ENCODE data around the gene BEND5.

Gene BEND5

DNA sequence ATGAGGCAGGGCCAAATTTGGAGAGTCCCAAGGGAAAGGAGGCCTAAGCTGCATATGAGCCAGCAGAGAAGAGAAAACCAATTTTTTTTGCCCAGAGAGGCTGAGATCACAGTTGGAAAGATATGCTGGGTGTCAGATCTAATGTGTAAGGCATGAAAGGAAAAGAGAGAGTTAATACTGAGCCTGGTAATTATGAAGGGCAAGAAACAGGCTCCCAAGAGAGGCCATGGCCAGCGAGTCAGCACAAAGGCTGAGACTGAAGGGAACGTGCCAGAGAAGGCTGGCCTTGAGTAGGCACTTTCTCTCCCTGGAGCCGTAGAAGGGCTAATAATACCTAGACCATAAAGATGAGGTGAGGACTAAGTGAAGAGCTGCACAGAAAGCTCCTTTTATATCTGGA is 31.8 kb upstream of the BEND5 start:
- TF ChIP-seq MYC (IDR thresholded peaks at IDR 0.05; ENCODE audit: low read depth, low read length) = no peak
- no peak for TF ChIP-seq CTCF (IDR thresholded peaks at IDR 0.05; ENCODE audit: low read depth, low read length)
- TF ChIP-seq POLR2A (IDR thresholded peaks at IDR 0.05; ENCODE audit: extremely low read depth, insufficient read length) = no peak
- TF ChIP-seq, protein P1, sequence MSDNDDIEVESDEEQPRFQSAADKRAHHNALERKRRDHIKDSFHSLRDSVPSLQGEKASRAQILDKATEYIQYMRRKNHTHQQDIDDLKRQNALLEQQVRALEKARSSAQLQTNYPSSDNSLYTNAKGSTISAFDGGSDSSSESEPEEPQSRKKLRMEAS (IDR thresholded peaks at IDR 0.05; ENCODE audit: low read depth, low read length) = no peak
- H3K4me3 ChIP-seq (ENCODE audit: low read depth, low read length) = no peak overlapping the region
- no peak for DNase-seq (ENCODE audit: low read depth)

- DNase-seq (ENCODE audit: low read depth) = no peak
- TF ChIP-seq, protein P1 (IDR thresholded peaks at IDR 0.05; ENCODE audit: low read depth, low read length) = no peak
- TF ChIP-seq MYC (IDR thresholded peaks at IDR 0.05; ENCODE audit: low read depth, low read length) = no peak
- H3K4me3 ChIP-seq (ENCODE audit: low read depth, low read length) = no peak overlapping the region
Observed at GRCh38 chr1:48807554-48808260, 31.0 kb upstream of the BEND5 start.

DNA sequence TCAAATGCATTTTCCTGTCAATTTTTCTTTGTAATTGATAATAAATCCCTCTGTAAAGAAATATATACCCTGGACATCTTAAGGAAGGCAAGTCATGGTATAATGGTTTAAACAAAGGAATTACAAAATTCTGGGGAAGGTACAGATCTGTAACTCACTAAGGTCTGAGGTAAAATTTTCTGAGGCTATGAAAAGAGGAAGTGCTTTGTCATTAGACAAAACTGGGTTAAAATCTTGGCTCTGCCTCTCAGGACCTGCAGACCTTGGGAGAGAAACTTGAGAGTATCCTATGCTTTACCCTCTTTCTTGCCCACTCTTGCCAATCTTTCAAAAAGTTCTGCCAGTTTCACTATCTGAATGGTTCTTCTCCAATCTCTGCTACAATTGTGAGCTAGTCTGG is 26.8 kb upstream of the BEND5 start:
- no peak overlapping the region for H3K4me3 ChIP-seq (ENCODE audit: low read depth, low read length)
- TF ChIP-seq, protein P1 (IDR thresholded peaks at IDR 0.05; ENCODE audit: low read depth, low read length) = no peak
- TF ChIP-seq MYC (IDR thresholded peaks at IDR 0.05; ENCODE audit: low read depth, low read length) (no peak), CTCF (IDR thresholded peaks at IDR 0.05; ENCODE audit: low read depth, low read length) (no peak), POLR2A (IDR thresholded peaks at IDR 0.05; ENCODE audit: extremely low read depth, insufficient read length) (no peak)
- peak; percentile 22 for DNase-seq (ENCODE audit: low read depth)

DNA sequence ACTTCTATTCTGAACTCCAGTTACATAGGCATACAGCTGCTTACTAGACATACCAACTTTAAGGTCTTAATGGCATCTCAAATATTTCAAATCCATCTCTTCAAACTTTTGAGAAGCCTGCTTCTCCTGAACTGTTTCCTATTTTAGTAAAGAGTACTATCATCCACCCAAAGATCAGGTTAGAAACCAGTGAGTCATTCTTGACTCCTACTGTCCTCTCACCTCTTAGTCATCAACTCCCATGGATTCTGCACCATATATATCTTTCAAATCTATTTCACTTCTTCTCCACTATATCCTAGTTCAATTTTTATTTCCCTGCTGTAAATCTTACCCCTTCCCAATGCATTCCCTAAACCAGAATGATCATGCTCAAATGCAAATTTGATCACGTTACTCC is 18.1 kb upstream of the BEND5 start:
- DNase-seq (ENCODE audit: low read depth) = peak; percentile 37
- no peak overlapping the region for H3K4me3 ChIP-seq (ENCODE audit: low read depth, low read length)
- no peak for TF ChIP-seq POLR2A (IDR thresholded peaks at IDR 0.05; ENCODE audit: extremely low read depth, insufficient read length)
- no peak for TF ChIP-seq CTCF (IDR thresholded peaks at IDR 0.05; ENCODE audit: low read depth, low read length)
- TF ChIP-seq, protein P1 (IDR thresholded peaks at IDR 0.05; ENCODE audit: low read depth, low read length) = no peak
- no peak for TF ChIP-seq MYC (IDR thresholded peaks at IDR 0.05; ENCODE audit: low read depth, low read length)

DNA sequence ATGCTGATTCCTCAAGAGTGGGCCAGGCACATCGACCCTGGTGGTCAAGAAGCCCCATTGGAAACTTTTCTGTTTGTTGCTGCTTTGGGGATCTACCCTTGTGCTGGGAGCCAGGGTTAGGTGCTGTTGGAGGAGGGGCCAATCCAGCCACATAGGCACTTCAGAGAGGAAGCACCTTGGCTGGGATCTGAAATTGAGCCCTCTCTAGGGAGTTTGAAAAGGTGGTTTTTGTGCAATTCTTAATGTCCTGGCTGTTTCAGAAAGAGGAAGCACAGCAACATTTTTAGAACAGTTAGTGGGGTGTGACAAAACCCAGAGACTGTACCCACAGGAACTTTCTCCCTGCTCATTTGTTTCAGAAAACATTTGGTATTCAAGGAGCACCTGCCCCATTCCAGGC is 17.2 kb upstream of the BEND5 start:
- TF ChIP-seq POLR2A (IDR thresholded peaks at IDR 0.05; ENCODE audit: extremely low read depth, insufficient read length) (no peak), MYC (IDR thresholded peaks at IDR 0.05; ENCODE audit: low read depth, low read length) (no peak), CTCF (IDR thresholded peaks at IDR 0.05; ENCODE audit: low read depth, low read length) (no peak)
- TF ChIP-seq, protein P1 (IDR thresholded peaks at IDR 0.05; ENCODE audit: low read depth, low read length) = no peak; the same call in 1 of the 2 replicates
- H3K4me3 ChIP-seq (ENCODE audit: low read depth, low read length) = no peak overlapping the region
- DNase-seq (ENCODE audit: low read depth) = peak; percentile 84

DNA sequence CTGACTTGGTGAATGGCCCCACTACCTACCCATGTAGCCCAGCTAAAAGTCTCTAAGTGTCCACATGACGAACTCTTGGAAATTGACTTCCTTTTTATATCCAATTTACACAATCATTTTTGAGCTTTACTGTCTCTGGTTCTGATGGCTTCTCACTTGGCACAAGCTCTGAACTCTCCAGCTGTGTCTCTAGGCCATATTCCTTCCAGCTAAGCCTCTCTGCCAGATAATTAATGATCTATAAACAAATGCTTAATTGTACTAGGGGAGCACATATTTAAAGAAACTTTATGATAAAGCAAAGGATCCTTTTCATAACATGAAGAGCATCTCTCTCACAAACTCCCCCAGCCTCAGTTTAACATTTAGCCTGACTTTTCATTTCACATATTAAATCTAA is 16.3 kb upstream of the BEND5 start:
- no peak for TF ChIP-seq POLR2A (IDR thresholded peaks at IDR 0.05; ENCODE audit: extremely low read depth, insufficient read length)
- TF ChIP-seq MYC (IDR thresholded peaks at IDR 0.05; ENCODE audit: low read depth, low read length) = no peak
- no peak for TF ChIP-seq CTCF (IDR thresholded peaks at IDR 0.05; ENCODE audit: low read depth, low read length)
- TF ChIP-seq, protein P1 (IDR thresholded peaks at IDR 0.05; ENCODE audit: low read depth, low read length) = no peak
- no peak overlapping the region for H3K4me3 ChIP-seq (ENCODE audit: low read depth, low read length)
- DNase-seq (ENCODE audit: low read depth) = peak; percentile 7
